SK-N-MC (cell line): ENCODE measurements around the gene IQUB.
"Not testable (repeated sequence)": the region's sequence is repeated elsewhere in the genome, so short reads cannot be mapped to it uniquely, and the experiment has no call there.

Experiments
- DNase-seq: peaks from one replicate; pipeline ENCODE4 v3.0.0-alpha.2; 2011; ENCODE audit warnings: low read depth, low spot score
- H3K27ac ChIP-seq: fragments of 200-600 bp; sonication (generic); 2 replicates; pipeline ENCODE4 v1.5.1; 2016; ENCODE audit warnings: mixed run types
- H3K36me3 ChIP-seq: fragments of 200-600 bp; sonication (generic); 2 replicates; pipeline ENCODE4 v1.6.1; 2017; ENCODE audit warnings: antibody characterized with exemption, low read length, mixed read lengths; ENCODE audit not compliant: insufficient read depth
- H3K4me3 ChIP-seq: fragments of 200-600 bp; sonication (generic); 2 replicates; pipeline ENCODE4 v1.5.1; 2016
- H3K9ac ChIP-seq: fragments of 200-600 bp; sonication (generic); 2 replicates; pipeline ENCODE4 v1.8.0; 2017; ENCODE audit warnings: mixed run types, mixed read lengths; ENCODE audit not compliant: insufficient read length
- H3K9me3 ChIP-seq: fragments of 200-600 bp; sonication (generic); 2 replicates; pipeline ENCODE4 v1.6.1; 2017; ENCODE audit warnings: low read depth, mild to moderate bottlenecking, antibody characterized with exemption, low read length, moderate library complexity, mixed read lengths
- EZH2 ChIP-seq: fragments of 200-600 bp; sonication (generic); IDR thresholded peaks from one replicate; pipeline ENCODE4 v1.6.1; 2017; ENCODE audit warnings: antibody characterized with exemption
- FOXP2 ChIP-seq: optimal IDR thresholded peaks from 2 replicates; pipeline ENCODE3; 2011; ENCODE audit warnings: mild to moderate bottlenecking, moderate library complexity; ENCODE audit not compliant: insufficient read depth; ENCODE audit errors: extremely low read length, control extremely low read depth
- POLR2AphosphoS5 ChIP-seq: IDR thresholded peaks from 2 replicates; pipeline ENCODE4 v1.6.1; 2012; ENCODE audit warnings: mild to moderate bottlenecking, low read depth, low read length, borderline replicate concordance

The IQUB gene

DNA sequence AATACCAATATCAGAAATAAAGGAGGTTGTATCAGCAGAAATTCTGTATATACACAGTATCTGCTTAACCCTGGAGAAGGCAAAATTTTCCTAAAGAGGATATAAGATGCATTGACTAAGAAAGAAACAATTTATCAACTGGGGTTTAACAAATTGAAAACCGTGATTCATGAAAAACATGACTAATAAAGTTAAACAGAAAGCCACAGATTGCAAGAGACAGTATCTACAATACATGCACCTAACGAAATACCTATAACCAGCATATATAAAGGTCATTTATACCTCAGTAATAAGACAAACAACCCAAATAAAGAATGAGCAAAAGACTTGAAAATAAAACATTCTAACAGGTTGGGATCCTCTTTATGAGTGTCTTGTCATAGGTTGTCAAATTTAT, 101.8 kb downstream of the IQUB start:
- no peak overlapping the region for H3K9ac ChIP-seq
- TF ChIP-seq POLR2AphosphoS5 (no peak), EZH2 (no peak)
- no peak overlapping the region for H3K4me3 ChIP-seq
- no peaks in the 10 kb centered on the region for H3K9me3 ChIP-seq
- no peaks in the 10 kb centered on the region for H3K36me3 ChIP-seq
- H3K27ac ChIP-seq = no peak overlapping the region
- no peak for DNase-seq

DNA sequence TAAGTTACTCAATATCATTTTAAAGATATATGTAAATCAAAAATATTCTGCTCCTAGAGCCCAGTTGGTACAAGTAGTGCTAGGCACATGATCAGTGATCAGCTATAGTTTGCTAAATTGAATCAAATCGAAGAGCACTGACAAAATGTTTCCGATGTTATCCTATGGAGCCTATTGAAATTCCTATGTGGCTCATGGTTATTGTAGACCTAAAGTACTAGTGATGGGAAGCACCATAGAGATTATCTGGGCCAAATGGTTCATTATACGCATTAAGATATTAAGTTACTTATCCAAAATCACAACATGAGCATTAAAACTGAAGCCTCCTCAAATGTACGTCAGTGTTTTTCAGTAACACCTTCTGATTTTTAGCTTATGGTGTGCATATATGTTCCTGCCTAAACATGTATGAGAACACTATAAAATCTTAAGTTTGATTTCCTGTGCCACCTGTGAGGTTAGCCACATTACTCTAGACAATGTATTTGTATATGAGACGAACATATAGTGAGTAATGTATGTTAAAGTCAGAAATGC, 103.2 kb downstream of the IQUB start:
- TF ChIP-seq POLR2AphosphoS5 (no peak), FOXP2 (no peak), EZH2 (no peak)
- no peaks in the 10 kb centered on the region for H3K36me3 ChIP-seq
- no peak for DNase-seq

DNA sequence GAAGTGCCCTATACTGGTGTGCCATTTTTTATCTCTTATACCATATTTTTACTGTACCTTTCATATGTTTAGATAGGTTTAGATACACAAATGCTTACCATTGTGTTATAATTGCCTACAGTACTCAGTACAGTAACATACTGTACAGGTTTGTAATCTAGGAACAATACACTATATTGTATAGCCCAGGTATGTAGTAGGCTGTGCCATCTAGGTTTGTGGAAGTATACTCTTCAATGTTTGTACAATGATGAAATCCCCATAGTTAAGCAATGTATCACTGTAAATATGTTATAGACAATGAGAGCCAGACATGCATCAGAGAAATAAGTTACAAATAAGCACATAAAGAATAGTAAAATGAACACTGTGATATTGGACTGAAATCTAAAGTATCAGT, 109.1 kb downstream of the IQUB start:
- Histone ChIP-seq H3K36me3 (no peaks in the 10 kb centered on the region), H3K27ac (no peak overlapping the region), H3K9me3 (no peaks in the 10 kb centered on the region), H3K4me3 (no peak overlapping the region), H3K9ac (no peak overlapping the region)
- no peak for DNase-seq
- TF ChIP-seq EZH2 = no peak
- TF ChIP-seq FOXP2 = no peak
- TF ChIP-seq POLR2AphosphoS5 = no peak

More for the DNA sequence above, 103.2 kb downstream of the IQUB start:
- H3K27ac ChIP-seq = no peak overlapping the region
- H3K9me3 ChIP-seq = no peaks in the 10 kb centered on the region
- no peak overlapping the region for H3K4me3 ChIP-seq
- no peak overlapping the region for H3K9ac ChIP-seq

DNA sequence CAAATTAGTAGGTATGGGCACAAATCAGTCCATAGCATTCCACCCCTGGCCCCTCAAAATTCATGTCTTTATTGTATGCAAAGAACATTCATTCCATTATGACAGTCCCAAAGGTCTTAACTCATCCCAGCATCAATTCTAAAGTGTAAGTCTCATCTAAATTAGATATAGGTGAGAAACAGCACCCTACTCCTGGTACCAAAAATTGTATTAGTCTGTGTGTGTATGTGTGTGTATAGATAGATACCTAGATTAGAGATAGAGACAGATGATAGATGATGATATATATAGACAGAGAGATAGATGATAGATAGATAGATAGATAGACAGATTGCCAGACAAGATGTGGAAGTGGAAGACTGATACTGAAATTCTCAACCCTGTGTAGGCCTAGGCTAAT, 109.9 kb downstream of the IQUB start:
- no peak for DNase-seq
- Histone ChIP-seq H3K9me3 (no peaks in the 10 kb centered on the region), H3K27ac (no peak overlapping the region), H3K36me3 (no peaks in the 10 kb centered on the region), H3K9ac (no peak overlapping the region), H3K4me3 (no peak overlapping the region)
- no peak for TF ChIP-seq FOXP2
- no peak for TF ChIP-seq POLR2AphosphoS5
- TF ChIP-seq EZH2 = no peak

DNA sequence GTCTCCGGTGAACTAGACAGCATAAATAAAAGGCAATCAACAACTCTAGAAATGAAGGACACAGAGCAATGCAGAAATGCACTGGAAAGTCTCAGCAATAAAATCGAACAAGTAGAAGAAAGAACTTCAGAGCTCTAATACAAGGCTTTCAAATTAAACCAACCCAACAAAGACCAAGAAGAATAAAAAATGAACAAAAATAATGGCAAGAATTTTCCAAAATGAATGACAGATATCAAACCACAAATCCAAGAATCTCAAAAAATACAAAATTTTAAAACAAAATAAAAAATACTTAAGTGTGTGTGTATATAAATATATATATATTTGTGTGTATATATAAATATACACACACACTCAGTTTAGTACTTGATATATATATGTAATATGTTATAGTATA, 110.8 kb downstream of the IQUB start:
- Histone ChIP-seq H3K27ac (no peak overlapping the region), H3K9me3 (no peaks in the 10 kb centered on the region), H3K36me3 (no peaks in the 10 kb centered on the region), H3K4me3 (no peak overlapping the region), H3K9ac (no peak overlapping the region)
- TF ChIP-seq EZH2 (no peak), FOXP2 (no peak), POLR2AphosphoS5 (no peak)
- DNase-seq = no peak

DNA sequence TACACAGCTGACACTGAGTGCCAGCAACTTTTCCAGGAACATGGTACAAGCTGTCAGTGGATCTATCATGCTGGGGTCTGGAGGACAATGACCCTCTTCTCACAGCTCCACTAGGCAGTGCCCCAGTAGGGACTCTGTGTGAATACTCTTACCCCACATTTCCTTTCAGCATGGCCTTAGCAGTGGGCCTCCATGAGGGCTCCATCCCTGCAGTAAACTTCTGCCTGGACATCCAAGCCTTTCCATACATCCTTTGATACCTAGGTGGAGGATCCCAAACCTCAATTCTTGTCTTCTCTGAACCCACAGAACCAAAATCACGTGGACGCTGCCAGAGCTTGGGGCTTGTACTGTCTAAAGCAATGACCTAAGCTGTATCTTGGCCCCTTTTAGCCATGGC, 116.8 kb downstream of the IQUB start:
- Histone ChIP-seq H3K36me3 (no peaks in the 10 kb centered on the region), H3K9me3 (peaks cover 3% of the 10 kb centered on the region), H3K27ac (no peak overlapping the region), H3K4me3 (no peak overlapping the region), H3K9ac (no peak overlapping the region)
- TF ChIP-seq FOXP2 (no peak), POLR2AphosphoS5 (no peak), EZH2 (no peak)
- no peak for DNase-seq

DNA sequence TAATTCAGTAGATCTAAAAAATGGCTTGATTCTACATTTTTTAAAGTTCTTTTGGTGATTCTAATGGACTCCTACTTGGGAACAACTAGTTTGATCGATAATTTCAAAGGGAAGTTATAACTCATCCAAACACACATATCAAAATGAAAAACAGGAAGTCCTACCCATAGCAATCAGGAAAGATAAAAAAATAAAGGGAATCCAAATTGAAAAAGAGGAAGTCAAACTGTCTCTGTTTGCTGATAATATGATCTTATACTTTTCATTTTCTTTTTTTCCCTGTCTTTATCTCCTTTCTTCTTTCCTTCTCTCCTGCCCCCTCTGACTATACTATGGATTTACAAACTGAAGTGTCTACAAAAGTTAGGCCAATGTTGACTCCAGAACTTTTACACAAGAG, 118.8 kb downstream of the IQUB start:
- TF ChIP-seq POLR2AphosphoS5 (no peak), EZH2 (no peak), FOXP2 (no peak)
- Histone ChIP-seq H3K27ac (no peak overlapping the region), H3K9me3 (peaks cover 3% of the 10 kb centered on the region), H3K4me3 (no peak overlapping the region), H3K36me3 (no peaks in the 10 kb centered on the region), H3K9ac (no peak overlapping the region)
- no peak for DNase-seq

DNA sequence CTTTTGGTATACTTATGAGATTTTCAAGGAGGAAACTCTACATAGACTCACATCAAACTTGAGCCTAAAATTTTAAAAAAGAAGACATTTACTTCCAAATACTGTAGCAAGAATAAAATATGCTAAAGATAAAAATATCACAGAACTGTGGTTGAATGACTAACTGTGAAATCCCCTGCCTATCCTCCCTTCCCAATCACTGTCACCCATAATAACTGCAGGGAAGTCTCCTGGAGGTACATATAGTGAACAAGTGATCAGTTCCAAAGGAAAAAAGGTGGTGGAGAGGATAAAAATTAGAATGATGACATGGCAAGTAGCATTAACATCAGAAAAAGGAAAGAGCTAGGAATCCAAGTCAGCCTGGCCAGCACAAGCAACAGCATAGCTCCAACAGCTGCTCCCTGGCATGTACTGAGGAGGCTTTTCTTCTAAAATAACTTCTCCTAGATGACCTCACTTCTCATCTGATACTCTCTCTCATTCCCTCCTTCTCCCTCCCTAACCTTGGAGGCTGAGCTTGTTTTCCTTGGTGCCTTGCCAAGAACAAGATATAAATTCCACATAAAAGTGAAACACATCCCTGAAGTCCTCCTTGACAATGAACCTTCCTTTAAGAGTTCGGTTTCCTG, 124.0 kb downstream of the IQUB start:
- H3K9ac ChIP-seq = no peak overlapping the region
- no peak for DNase-seq
- no peaks in the 10 kb centered on the region for H3K36me3 ChIP-seq
- H3K4me3 ChIP-seq = peak overlapping the region; percentile 3; the same call in 1 of the 2 replicates
- no peak for TF ChIP-seq FOXP2
- no peak for TF ChIP-seq EZH2
- no peak for TF ChIP-seq POLR2AphosphoS5
- peak overlapping the region; percentile 2; the same call in 1 of the 2 replicates for H3K27ac ChIP-seq
- H3K9me3 ChIP-seq = no peaks in the 10 kb centered on the region

DNA sequence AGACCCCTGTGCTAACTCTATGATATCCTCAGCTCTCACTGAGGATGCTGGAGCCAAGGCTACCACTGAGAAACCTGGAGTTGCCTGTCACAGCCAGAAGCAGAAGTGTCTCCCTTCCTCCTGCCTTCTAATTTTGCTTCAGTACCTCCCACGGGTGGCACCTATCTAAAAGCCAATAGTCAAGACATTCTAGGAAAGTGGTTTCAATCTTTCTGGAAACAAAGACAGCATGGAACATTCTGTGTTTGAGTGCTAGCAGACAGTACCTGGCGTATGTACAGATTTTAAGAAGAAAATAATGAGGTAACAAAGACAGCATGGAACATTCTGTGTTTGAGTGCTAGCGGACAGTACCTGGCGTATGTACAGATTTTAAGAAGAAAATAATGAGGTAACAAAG, 126.4 kb downstream of the IQUB start:
- not testable (repeated sequence) for H3K27ac ChIP-seq, H3K9ac ChIP-seq, DNase-seq, H3K4me3 ChIP-seq, H3K9me3 ChIP-seq, H3K36me3 ChIP-seq
